AML-193 (cell line): ENCODE data around the gene CHST1.
A peak's percentile ranks its signal among the peaks of the same experiment; 100 is the strongest.

ENCODE experiments used
- DNase-seq, 2 experiments: peaks; one replicate each; lab custom pipeline; 2025; lab: John Stamatoyannopoulos, UW

Gene CHST1

DNA sequence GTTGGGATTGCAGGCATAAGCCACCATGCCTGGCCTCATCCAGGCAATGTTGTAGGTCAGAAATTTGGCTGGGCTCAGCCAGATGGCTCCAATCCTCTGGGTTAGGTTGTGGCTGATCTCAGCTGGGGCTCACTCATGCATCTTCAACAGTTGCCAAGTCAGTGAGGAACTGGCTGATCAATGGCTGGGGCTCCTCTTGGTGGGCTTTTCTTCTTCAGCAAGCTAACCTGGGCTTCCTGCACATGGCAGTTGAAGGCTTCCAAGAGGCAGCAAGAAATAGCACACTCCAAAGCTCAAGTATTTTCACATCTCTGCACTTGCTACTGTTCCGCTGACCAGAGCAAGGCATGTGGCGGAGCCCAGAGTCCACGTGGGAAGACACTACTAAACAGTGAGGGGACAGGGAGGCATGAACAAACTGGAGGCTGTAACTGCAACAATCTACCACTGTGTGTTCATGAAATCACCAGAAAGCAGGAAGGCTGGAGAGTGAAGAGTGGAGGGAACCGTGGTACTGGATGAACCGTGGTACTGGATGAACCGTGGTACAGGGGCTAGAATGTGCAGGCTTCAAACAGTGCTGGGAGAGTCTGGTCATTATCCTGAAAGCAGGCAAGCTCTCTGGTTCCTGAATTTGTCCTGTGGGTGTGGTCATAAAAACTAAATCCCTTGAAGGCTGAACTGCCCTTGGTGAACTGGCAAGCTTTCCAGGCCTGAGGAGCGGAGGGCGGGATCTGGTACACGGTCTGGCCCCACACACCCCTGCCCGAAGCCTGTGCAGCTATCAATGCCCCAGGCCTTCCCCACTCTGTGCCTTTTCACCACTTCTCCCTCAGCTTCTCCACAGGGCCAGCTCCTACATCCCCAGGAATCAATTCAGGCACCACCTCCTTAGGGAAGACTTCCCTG lies 20.2 kb downstream of the CHST1 start:
- no peak for DNase-seq

DNA sequence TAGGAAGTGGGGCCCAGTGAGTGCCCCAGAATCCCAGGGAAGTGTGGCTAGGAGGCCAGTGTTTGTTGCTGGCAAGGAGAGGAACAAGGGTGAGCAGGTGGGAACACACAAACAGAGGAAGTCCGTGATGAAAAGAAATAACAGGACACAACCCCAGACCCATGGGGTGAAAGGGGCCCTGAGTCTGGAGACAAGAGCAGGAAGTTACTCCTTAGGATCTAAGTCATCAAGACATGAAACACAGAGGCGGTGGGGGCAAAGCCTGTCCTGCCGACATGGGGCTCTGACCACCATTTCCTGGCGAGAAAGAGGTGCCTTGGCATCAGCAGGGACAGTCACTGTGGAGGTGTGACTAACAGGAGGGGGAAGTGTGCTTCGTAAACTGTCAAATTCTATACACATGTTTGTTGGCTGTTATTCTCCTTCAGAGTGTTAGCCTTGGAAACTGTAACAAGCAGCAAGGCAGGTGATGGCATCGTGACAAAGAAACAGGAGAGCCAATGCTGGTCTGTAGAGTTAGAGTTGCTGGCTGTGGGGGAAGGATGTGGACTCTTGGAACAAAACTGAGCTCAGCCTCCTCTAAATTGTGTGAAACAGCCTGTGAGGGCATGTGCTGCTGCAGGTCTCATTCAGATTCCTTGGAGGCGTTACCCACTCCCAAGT lies 21.7 kb downstream of the CHST1 start:
- DNase-seq: no peak

DNA sequence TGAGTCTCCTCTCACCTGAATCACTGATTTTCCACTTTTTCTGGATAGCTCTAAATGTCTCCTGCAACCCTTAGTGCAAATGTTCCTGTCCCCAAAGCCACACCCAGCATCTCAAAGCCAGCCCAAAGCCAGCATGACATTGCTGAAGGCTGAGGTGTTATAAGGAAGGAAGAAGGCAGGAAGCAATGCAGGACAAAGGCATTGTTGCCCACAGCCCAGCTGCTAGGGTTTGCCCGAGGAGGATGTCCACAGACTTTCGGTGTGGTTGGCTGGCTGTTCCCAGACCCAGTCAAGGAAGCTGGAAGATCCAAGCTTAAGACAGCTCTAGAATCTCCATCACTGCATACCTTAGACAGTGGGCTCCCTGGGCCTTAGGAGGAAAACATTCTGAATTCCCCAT lies 23.5 kb downstream of the CHST1 start:
- DNase-seq: no peak

DNA sequence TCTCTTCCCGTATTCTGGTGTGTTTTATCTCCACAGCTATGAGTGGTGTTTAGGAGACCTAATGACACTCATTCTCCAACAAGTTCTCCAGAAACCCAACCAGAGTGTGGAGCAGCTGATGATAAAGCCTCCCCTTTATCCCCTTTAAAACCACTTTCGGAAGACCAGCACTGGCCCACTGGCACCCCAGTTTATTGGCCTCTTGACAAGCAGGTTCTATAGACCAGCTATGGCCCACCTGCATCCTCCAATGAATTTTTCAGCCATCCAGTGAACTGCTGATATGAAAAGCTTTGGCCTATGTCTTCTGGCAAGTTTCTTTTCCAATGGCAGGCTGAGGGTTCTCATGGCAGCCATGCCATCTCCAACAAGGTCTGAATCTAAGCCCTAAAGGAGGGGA lies 27.4 kb downstream of the CHST1 start:
- DNase-seq: no peak

DNA sequence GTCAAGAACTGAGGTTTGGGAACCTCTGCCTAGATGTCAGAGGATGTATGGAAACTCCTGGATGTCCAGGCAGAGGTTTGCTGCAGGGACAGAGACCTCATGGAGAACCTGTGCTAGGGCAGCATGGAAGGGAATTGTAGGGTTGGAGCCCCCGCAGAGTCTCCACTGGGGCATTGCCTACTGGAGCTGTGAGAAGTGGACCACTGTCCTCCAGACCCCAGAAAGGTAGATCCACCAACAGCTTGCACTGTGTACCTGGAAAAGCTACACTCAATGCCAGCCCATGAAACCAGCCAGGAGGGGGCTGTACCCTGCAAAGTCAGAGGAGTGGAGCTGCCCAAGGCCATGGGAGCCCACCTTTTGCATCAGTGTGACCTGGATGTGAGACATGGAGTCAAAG lies 29.5 kb downstream of the CHST1 start:
- DNase-seq: no peak

DNA sequence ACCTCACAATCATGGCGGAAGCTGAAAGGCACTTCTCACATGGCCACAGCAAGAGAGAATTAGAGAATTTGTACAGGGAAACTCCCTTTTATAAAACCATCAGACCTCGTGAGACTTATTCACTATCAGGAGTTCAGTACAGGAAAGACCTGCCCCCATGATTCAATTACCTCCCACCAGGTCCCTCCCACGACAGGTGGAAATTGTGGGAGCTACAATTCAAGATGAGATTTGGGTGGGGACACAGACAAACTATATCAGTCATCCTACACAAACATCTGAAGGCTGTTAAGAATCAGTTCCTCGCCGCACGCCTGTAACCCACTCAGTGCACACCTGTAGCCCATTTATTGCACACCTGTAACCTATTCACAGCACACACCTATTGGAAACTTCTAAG lies 39.8 kb downstream of the CHST1 start:
- no peak for DNase-seq

DNA sequence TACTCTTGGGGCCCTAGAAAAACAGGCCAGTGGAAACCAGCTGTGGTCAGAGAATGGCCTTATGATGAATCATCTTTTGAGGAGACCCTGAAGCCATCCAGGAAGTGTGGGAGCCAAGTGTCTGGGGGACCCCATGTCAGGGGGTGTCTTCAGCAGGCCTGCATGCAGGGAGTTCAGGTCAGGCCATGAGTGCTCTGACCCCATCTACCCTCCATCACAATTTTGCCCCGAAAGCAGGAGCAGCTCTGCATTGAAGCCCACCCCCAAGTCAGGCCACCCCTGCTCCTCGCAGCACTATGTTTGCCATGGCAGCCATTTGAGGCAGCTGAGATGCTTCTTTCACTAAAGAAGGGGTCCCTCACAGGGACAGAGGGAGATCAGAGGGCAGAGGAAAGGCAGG lies 41.3 kb downstream of the CHST1 start:
- no peak for DNase-seq

DNA sequence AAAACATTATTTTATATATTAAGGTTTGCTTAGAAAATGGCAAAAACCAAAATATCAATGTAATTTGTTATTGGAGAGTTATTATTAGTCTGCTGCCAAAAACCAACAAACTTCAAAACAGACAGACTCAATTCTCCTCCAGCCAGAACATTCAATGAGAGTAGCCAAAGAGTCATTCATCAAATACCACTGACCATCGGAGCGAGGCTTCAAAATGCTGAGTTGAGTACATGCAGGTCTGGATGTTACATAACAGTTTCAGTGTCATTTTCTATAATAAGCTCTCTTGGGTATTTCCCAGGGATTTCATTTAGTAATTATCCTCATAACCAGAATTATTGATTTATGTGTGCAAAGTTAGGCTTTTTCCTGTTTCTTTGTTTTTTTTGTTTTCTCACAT lies 42.6 kb downstream of the CHST1 start:
- no peak for DNase-seq

DNA sequence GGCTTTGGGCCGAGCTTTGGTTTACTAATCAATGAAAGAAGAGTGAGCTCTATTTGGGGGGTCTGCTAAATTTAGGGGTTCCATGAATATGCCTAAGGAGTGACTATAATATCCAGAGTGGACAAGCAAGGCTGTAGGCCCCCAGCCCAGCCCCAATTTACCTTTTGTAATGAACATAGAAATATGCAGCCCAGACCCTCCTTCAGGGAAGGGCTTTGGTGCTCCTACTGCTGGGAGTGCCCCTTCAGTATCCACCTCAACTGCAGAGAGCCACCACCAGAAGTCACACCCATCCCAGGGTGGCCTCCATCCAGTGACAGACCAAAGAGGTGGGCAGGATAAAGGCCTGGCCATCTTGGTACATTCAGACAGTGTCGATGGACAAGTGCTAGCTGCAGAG lies 43.1 kb downstream of the CHST1 start:
- DNase-seq: no peak

DNA sequence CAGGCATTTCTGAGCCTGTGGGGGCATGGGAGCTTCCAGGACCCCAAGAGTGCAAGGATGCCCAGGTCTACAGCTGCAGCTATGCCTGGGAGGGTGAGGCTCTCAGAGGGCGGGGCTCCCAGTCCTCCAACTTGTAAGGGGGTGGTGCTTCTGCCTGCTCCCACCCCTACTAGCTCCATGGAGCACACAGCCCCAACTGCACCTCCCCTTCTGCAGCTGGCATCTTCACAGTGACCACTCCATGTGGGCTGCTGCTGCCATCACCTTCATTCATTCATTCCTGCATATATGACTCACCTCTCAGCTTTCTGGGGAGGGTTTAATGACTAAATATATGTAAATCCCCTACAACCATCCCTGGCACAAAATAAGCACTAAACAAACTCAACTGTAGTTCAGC lies 43.8 kb downstream of the CHST1 start:
- DNase-seq: no peak

DNA sequence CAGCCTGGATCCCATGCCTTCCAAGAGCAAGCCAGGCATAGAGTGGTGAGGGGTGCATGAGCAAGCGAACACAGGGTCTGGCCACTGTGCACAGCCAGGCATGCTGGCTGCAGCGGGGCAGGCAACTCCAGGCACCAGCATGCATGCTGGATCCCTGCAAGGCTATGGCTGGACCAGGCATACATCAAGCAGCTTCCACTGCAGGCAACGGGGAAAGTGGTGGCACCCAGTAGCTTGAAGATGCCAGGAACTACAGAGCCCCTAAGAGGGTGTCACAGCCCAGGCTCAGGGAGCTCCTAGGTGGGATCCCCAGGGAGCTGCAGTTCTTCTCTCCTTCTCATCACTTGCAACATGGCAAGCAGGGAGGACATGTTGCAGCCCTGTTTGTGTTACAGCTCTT lies 45.2 kb downstream of the CHST1 start:
- DNase-seq: no peak

DNA sequence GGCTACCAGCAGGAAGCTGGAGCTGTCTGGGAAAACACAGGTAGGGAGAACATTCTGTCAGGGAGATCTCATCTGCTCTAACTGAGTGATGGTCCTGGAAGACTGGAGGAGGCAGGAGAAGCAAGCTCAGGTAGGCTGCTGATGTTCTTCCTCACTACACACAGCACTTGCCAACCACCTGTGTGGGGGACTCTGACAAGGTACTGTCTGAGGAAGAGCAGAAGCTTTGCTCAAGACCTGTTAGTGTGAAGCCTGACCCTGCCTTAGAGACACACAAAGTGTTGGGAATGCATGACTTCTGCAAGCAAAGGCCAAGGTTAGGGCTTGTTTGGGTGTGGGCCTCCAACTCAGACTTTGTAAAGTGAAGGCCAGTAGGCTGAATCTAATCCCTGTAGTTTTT lies 46.5 kb downstream of the CHST1 start:
- DNase-seq: no peak

DNA sequence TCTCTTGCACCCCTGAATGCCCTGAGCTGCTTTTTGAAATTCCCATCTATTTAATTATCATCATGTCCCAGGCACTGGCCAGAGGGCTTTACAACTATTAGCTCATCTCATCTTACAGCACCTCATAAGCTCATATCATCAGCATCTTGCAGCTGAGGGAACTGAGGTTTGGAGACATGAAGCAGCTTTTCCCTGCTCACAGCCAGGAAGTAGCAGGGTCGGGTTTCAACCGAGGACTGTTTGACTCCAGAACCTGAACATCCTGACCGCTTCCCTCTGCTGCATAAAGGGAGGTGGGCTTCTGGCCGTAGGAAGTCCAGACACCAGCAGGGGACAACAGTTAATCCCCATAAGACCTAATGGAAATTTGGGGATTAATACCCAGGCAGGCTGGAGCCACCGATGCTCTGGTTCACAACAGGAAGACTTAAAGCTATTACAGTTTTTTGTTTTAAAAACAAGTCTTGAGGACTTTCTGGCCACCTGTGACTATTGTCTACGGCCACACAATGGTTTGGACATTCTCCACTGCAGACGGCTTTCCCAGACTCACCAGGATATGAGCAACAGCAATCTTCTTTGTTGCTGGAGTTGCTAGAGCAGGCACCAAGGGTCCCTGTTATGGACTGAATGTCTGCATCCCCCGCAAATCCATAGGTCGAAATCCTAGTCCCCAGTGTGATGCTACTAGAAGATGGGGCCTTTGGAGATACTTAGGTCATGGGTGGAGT lies 47.4 kb downstream of the CHST1 start:
- DNase-seq: no peak

DNA sequence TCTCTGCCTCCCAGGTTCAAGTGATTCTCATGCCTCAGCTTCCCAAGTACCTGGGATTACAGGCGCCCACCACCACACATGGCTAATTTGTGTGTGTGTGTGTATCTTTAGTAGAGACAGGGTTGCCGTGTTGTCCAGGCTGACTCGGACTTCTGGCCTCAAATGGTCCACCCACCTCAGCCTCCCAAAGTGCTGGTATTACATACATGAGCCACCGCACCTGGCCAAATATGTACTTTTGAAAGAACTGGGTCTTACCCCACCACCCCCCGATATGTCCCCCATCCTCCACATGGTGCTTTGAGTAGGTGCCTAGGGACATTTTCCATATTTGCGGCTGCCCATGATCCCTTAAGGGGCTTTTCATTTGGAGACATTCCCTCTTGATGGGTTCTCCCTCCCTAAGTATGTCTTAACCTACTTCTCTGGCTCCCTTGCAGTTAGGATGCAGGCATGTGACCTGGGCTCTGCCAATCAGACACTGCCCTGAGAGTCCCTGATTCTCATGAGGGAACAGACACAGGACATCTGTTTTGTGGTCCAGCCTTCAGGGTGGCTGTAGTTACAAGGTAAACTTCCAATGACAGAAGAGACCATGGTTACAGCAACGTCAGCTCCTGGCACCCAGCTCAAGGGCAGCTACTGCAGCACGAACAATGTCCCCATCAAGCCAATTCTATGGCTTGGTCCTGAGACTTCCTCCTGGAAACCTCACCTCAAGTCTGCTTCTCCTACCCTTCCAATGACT lies 48.4 kb downstream of the CHST1 start:
- DNase-seq: no peak

DNA sequence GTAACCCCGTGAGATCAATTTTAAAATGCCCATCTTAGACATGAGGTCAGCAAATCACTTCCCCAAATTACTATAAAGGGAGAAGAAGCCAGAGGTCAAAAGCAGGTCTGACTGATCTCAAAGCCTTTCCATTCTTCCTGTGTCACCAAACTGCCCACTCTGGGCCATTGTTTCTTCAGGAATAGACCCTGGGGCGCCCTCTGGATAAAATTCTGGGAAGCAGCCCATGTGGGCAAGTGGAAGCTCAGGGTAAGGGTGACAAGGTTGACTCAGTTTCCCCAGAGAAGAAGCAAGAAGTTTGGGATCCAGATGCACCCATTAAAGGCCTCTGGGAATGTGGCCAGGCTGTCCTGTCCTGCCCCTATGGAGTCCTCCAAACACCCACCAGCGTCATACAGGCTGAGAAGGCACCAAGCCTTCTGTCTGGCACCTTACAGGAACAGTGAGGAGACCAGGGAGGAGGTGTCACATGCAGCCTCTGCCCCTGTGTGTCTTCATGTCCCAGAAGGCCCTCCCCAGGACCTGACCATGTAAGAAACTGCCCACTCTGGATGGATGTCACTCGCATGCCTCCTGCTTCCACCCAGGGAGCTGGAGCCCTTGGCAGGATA lies 50.1 kb downstream of the CHST1 start:
- DNase-seq: no peak

DNA sequence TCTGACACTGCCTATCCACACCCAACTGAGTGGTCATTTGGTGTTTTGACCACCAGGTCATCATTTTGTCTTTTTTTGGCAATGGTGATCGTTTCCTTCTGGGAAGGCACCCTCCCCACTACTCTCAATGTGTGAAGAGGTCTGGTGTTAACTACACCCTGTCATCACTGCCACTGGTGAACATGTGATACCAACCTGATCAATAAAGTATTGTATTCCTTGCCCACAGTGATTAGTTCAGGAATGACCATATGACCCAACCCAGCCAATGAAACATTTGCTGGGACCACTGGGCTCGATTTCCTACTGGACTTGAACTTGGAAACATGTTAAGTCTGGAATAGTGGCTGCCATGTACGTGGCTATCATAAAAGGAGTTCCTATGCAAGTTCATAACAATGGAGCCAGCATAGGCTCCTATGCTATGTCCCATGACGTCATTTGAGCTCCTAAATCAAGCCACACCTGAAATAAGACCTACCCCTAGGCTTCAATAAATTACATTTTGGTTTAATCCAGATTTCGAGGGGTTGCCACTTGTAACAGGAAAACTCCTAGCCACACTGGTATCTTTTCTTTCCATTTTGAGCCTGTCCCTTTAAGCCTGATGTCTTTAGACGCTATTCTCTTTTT lies 51.1 kb downstream of the CHST1 start:
- DNase-seq: no peak

DNA sequence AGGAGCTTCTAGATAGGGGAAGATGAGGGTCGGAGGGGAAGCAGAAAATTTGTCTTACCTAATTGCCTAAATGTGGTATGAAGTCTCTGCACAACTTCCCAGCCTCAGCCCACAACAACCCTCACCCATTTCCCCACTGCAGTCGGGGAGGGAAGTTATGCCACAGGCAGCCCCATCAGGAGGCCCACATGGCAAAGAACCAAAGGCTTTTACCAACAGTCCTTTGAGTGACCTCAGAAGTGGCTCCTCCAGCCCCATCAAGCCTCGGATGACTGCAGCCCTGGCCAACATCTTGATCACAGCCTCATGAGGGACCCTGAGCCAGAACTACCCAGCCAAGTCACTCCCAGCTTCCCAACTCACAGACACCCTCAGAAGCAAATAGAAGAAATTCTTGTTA lies 54.8 kb downstream of the CHST1 start:
- DNase-seq: peak; percentile 70 to 74

DNA sequence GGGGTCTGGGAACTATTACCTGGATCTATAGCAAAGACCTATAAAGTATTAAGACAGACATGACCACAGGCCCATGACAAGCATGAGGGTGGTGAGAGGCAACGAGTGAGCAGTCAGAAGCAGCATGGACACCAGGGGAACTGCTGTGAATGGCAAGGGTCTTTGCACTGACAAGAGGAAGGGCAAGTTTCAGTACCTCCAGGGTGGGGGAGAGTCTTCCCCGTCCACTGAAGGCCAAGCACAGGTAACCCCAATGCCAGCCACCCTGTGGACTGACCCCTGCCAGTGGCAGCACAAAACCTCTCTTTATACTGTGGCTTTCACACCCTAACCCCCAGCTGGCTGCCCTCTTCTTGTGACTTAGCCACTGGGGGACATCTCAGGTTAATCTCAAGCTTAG lies 55.5 kb downstream of the CHST1 start:
- no peak for DNase-seq

DNA sequence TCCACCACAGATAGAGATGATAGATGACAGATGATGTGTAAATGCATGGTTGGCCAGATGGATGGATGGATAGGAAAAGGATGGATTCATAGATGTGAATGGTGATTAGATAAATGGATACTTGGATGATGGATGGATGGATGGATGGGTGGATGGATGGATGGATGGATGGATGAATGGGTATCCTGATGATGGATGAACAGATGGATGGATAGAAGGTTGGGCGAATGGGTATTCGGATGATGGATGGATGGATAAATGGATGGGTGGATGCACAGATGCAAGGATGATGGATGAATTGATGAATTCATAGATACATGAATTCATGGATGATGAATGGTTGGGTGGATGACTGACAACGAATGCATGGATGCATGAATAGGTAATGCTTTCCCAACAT lies 56.1 kb downstream of the CHST1 start:
- DNase-seq: no peak

DNA sequence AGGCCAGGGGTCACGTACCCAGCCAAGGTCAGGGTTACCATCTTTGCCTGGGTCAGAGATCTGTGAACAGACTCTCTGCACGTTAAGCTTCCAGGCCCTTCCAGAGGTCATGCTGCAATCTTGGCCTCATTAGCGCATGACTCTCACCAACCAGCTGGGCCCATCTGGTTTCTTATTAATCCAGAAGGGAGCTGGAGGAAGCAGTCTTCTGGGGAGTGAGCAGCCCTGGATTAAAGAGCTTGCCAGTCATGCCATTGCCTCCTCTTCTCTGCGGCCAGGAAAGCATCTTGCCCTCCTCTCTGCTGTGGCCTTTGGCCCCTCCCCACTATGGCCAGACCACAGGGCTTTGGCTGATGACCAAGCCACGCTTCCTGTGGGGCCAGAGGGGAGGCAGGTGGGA lies 57.4 kb downstream of the CHST1 start:
- DNase-seq: no peak

DNA sequence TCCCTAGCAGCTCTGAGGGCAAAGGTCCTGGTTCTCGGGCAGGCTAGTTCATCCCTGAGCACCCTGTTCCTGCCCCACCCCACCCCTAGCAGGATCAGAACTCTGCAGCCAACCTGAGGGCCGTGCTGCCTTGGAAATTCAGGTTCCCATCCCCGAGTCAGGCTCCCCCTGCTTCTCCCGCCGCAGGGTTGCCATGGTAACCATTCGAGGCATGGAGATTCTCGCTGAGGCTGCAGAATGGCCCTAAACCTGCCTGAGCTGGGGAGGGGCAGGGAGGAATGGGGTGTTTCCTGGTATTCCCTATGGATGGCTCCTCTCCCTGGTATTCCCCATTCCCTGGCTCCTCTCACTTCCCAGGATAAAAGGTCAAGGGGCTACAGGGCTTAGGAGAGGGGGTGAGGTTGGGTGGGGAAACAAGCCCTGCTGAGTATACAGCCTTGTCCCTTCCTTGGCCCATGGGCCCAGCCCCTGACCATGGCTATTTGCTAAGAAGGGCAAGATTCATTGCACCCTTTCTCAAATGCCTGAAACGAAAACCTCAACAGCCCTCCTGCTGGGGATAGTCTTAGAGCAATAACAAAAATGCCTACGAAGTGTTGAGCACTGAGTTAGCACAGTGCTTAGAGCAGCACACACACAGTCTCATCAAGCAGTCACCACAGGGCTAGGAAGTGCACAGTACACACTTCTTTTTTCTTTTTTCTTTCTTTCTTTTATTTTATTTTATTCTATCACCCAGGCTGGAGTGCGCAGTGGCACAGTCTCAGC lies 58.7 kb downstream of the CHST1 start:
- no peak for DNase-seq
